ENCODE data around the gene FAF2. TPM values are rescaled to one million over a fixed set of nuclear protein-coding genes. Genes with fewer than 3 reads are reported as not detected.
"Not testable (repeated sequence)": the region's sequence is repeated elsewhere in the genome, so short reads cannot be mapped to it uniquely, and the experiment has no call there.

Gene FAF2
- total and polyA plus RNA-seq, 4 donors, result 12.7 to 28.3 (median 16.5) TPM

- Histone ChIP-seq H3K9me3 (ENCODE audit: control insufficient read depth in 4 of 4, low read length in 3 of 4) (no peaks in the 10 kb centered on the region), H3K4me1 (ENCODE audit: control insufficient read depth in 4 of 4, insufficient read depth in 4 of 4, low read length in 3 of 4) (peaks cover 0 to 1% (median under 1%) of the 10 kb centered on the region in 4 donors), H3K4me3 (ENCODE audit: low read depth in 1 of 3, low read length in 3 of 3) (no peak overlapping the region), H3K9ac (ENCODE audit: low read depth in 1 of 2, low read length in 2 of 2) (no peak overlapping the region), H3K27me3 (ENCODE audit: control insufficient read depth in 4 of 4, insufficient read depth in 4 of 4, low read length in 3 of 4) (no peaks in the 10 kb centered on the region), H3K27ac (ENCODE audit: low read depth in 1 of 2, low read length in 2 of 2) (no peak overlapping the region), H3K36me3 (ENCODE audit: control insufficient read depth in 4 of 4, insufficient read depth in 3 of 4, low read depth in 1 of 4, low read length in 3 of 4) (peaks cover 5 to 28% (median 8%) of the 10 kb centered on the region in 4 donors)
- TF ChIP-seq MAX (IDR thresholded peaks at IDR 0.05) (no peak), FOXA1 (IDR thresholded peaks at IDR 0.05) (no peak), NR2F2 (IDR thresholded peaks at IDR 0.05) (no peak), JUND (IDR thresholded peaks at IDR 0.05) (no peak), SP1 (IDR thresholded peaks at IDR 0.05) (no peak), EGR1 (IDR thresholded peaks at IDR 0.05; ENCODE audit: low read depth in 2 of 2) (no peak), RAD21 (IDR thresholded peaks at IDR 0.05) (no peak), TAF1 (conservative IDR thresholded peaks at IDR 0.05) (no peak), ATF3 (IDR thresholded peaks at IDR 0.05) (no peak), HNF4A (conservative IDR thresholded peaks at IDR 0.05) (no peak), YY1 (IDR thresholded peaks at IDR 0.05) (no peak), FOXA2 (IDR thresholded peaks at IDR 0.05) (no peak), RXRA (IDR thresholded peaks at IDR 0.05) (no peak), CTCF (IDR thresholded peaks at IDR 0.05; ENCODE audit: low read depth, low read length, missing input control) (no peak), ZBTB33 (IDR thresholded peaks at IDR 0.05) (no peak), GABPA (IDR thresholded peaks at IDR 0.05 in 1 of 2, conservative IDR thresholded peaks at IDR 0.05 in 1 of 2) (no peak), HNF4G (IDR thresholded peaks at IDR 0.05) (no peak)
- TF ChIP-seq, protein P1, sequence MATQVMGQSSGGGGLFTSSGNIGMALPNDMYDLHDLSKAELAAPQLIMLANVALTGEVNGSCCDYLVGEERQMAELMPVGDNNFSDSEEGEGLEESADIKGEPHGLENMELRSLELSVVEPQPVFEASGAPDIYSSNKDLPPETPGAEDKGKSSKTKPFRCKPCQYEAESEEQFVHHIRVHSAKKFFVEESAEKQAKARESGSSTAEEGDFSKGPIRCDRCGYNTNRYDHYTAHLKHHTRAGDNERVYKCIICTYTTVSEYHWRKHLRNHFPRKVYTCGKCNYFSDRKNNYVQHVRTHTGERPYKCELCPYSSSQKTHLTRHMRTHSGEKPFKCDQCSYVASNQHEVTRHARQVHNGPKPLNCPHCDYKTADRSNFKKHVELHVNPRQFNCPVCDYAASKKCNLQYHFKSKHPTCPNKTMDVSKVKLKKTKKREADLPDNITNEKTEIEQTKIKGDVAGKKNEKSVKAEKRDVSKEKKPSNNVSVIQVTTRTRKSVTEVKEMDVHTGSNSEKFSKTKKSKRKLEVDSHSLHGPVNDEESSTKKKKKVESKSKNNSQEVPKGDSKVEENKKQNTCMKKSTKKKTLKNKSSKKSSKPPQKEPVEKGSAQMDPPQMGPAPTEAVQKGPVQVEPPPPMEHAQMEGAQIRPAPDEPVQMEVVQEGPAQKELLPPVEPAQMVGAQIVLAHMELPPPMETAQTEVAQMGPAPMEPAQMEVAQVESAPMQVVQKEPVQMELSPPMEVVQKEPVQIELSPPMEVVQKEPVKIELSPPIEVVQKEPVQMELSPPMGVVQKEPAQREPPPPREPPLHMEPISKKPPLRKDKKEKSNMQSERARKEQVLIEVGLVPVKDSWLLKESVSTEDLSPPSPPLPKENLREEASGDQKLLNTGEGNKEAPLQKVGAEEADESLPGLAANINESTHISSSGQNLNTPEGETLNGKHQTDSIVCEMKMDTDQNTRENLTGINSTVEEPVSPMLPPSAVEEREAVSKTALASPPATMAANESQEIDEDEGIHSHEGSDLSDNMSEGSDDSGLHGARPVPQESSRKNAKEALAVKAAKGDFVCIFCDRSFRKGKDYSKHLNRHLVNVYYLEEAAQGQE (IDR thresholded peaks at IDR 0.05), result no peak
- no peak for DNase-seq (ENCODE audit: low spot score)
- WGBS, result 97% methylated on average over 6 of the region's 6 CpGs
These were observed 40.5 kb upstream of the FAF2 start for GRCh38 chr5:176407456-176408251.

DNA sequence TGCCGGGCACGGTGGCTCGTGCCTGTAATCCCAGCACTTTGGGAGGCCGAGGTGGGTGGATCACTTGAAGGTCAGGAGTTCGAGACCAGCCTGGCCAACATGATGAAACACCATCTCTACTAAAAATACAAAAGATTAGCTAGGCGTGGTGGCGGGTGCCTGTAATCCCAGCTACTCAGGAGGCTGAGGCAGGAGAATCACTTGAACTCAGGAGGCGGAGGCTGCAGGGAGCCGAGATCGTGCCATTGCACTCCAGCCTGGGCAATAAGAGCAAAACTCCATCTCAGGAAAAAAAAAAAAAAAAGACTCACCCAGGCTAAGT, 40.0 kb upstream of the FAF2 start:
- H3K9ac ChIP-seq (ENCODE audit: low read depth in 1 of 2, low read length in 2 of 2); H3K27ac ChIP-seq (ENCODE audit: low read depth in 1 of 2, low read length in 2 of 2); DNase-seq (ENCODE audit: low spot score); H3K4me1 ChIP-seq (ENCODE audit: control insufficient read depth in 4 of 4, insufficient read depth in 4 of 4, low read length in 3 of 4); H3K27me3 ChIP-seq (ENCODE audit: control insufficient read depth in 4 of 4, insufficient read depth in 4 of 4, low read length in 3 of 4); H3K4me3 ChIP-seq (ENCODE audit: low read depth in 1 of 3, low read length in 3 of 3); H3K9me3 ChIP-seq (ENCODE audit: control insufficient read depth in 4 of 4, low read length in 3 of 4): not testable (repeated sequence)
- peaks cover 5 to 28% (median 8%) of the 10 kb centered on the region in 4 donors for H3K36me3 ChIP-seq (ENCODE audit: control insufficient read depth in 4 of 4, insufficient read depth in 3 of 4, low read depth in 1 of 4, low read length in 3 of 4)
- 97% methylated on average over 10 of the region's 10 CpGs for WGBS

Measured in liver (tissue), 9 donors.